OCI-LY3 (cell line): ENCODE results near the gene CD79B.
"Not testable (repeated sequence)": the region's sequence is repeated elsewhere in the genome, so short reads cannot be mapped to it uniquely, and the experiment has no call there.

Source experiments
- H2AFZ ChIP-seq: fragments of 200-600, 300-600 bp; shearing (Covaris generic); 2 replicates; pipeline ENCODE4 v1.6.0; 2014; ENCODE audit warnings: antibody characterized with exemption, low read depth, low read length
- H3K27ac ChIP-seq: fragments of 200-600, 300-600 bp; sonication (generic); 2 replicates; pipeline ENCODE4 v1.5.1; 2014; ENCODE audit warnings: mild to moderate bottlenecking, low read length, moderate library complexity, mixed read lengths
- H3K27me3 ChIP-seq: fragments of 200-600, 300-600 bp; sonication (generic); 2 replicates; pipeline ENCODE4 v1.6.1; 2014; ENCODE audit warnings: low read depth, low read length, mixed read lengths
- H3K36me3 ChIP-seq: fragments of 200-600, 300-600 bp; sonication (generic); replicated peaks from 2 replicates; pipeline ENCODE3; 2014; ENCODE audit warnings: low read depth, low read length, mixed read lengths
- H3K4me1 ChIP-seq: fragments of 300-600, 200-600 bp; sonication (generic); 2 replicates; pipeline ENCODE4 v1.6.1; 2014; ENCODE audit warnings: low read length, mixed read lengths
- H3K4me2 ChIP-seq: fragments of 200-600, 300-600 bp; sonication (generic); 2 replicates; pipeline ENCODE4 v1.6.1; 2014; ENCODE audit warnings: low read length, mixed read lengths
- H3K4me3 ChIP-seq: fragments of 300-600, 200-600 bp; sonication (generic); 2 replicates; pipeline ENCODE4 v1.5.1; 2014; ENCODE audit warnings: antibody characterized with exemption, mild to moderate bottlenecking, low read length, moderate library complexity
- H3K79me2 ChIP-seq: fragments of 300-600, 200-600 bp; shearing (Covaris generic); 2 replicates; pipeline ENCODE4 v1.6.1; 2014; ENCODE audit warnings: mild to moderate bottlenecking, low read length, mixed read lengths
- H3K9ac ChIP-seq: fragments of 300-600, 200-600 bp; shearing (Covaris generic); 2 replicates; pipeline ENCODE4 v1.6.0; 2014; ENCODE audit warnings: mild to moderate bottlenecking, low read length, moderate library complexity
- H3K9me3 ChIP-seq: fragments of 200-600, 300-600 bp; shearing (Covaris generic); 2 replicates; pipeline ENCODE4 v1.6.1; 2014; ENCODE audit warnings: low read length, mixed read lengths; ENCODE audit not compliant: insufficient read depth
- H4K20me1 ChIP-seq: fragments of 200-600, 300-600 bp; sonication (generic); 2 replicates; pipeline ENCODE4 v1.6.1; 2016; ENCODE audit warnings: low read length, mixed read lengths; ENCODE audit not compliant: insufficient read depth
- EZH2phosphoT487 ChIP-seq: fragments of 200-600 bp; shearing (Covaris generic); IDR thresholded peaks from 2 replicates; pipeline ENCODE4 v1.6.1; 2018; ENCODE audit warnings: antibody characterized with exemption, mixed run types, low read depth
- TF ChIP-seq, protein P1 (sequence below): fragments of 200-600, 300-600 bp; sonication (generic); IDR thresholded peaks from 2 replicates; pipeline ENCODE4 v1.5.1; 2014; ENCODE audit warnings: antibody characterized with exemption, low read length, low read depth

CD79B gene

GRCh38 chr17:63889026-63889848 is 42.9 kb downstream of the CD79B start:
- not testable (repeated sequence) for H3K4me3 ChIP-seq, H2AFZ ChIP-seq

GRCh38 chr17:63885119-63885518 is 47.0 kb downstream of the CD79B start:
- H3K36me3 ChIP-seq, H3K27me3 ChIP-seq, H3K4me3 ChIP-seq, H3K4me2 ChIP-seq, H4K20me1 ChIP-seq, H3K9me3 ChIP-seq, H2AFZ ChIP-seq, H3K4me1 ChIP-seq, H3K27ac ChIP-seq, H3K79me2 ChIP-seq, H3K9ac ChIP-seq: not testable (repeated sequence)

More at GRCh38 chr17:63889026-63889848, 42.9 kb downstream of the CD79B start:
- H4K20me1 ChIP-seq, H3K4me1 ChIP-seq, H3K27ac ChIP-seq, H3K36me3 ChIP-seq, H3K9me3 ChIP-seq, H3K9ac ChIP-seq, H3K79me2 ChIP-seq, H3K27me3 ChIP-seq: not testable (repeated sequence)
- TF ChIP-seq, protein P1, sequence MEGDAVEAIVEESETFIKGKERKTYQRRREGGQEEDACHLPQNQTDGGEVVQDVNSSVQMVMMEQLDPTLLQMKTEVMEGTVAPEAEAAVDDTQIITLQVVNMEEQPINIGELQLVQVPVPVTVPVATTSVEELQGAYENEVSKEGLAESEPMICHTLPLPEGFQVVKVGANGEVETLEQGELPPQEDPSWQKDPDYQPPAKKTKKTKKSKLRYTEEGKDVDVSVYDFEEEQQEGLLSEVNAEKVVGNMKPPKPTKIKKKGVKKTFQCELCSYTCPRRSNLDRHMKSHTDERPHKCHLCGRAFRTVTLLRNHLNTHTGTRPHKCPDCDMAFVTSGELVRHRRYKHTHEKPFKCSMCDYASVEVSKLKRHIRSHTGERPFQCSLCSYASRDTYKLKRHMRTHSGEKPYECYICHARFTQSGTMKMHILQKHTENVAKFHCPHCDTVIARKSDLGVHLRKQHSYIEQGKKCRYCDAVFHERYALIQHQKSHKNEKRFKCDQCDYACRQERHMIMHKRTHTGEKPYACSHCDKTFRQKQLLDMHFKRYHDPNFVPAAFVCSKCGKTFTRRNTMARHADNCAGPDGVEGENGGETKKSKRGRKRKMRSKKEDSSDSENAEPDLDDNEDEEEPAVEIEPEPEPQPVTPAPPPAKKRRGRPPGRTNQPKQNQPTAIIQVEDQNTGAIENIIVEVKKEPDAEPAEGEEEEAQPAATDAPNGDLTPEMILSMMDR: peak; percentile 35
- H3K4me2 ChIP-seq: peak overlapping the region; percentile 41; the same call in 1 of the 2 replicates

- not testable (repeated sequence) for H4K20me1 ChIP-seq, H2AFZ ChIP-seq, H3K27me3 ChIP-seq, H3K9ac ChIP-seq, H3K79me2 ChIP-seq, H3K4me3 ChIP-seq, H3K27ac ChIP-seq, H3K36me3 ChIP-seq, H3K9me3 ChIP-seq, H3K4me2 ChIP-seq
- peaks cover 11% of the 10 kb centered on the region; the same call in 1 of the 2 replicates for H3K4me1 ChIP-seq
Measured at GRCh38 chr17:63882626-63883126, 49.5 kb downstream of the CD79B start.

- no peak within 1 kb of the TSS for H2AFZ ChIP-seq
- no peak within 1 kb of the TSS for H3K4me2 ChIP-seq
- no peaks in the 10 kb centered on the region for H3K9me3 ChIP-seq
- no peaks in the 10 kb centered on the region for H4K20me1 ChIP-seq
- H3K4me3 ChIP-seq: no peak within 1 kb of the TSS
- H3K9ac ChIP-seq: no peak within 1 kb of the TSS
- TF ChIP-seq, protein P1: peak; percentile 46
- TF ChIP-seq EZH2phosphoT487: no peak
- H3K36me3 ChIP-seq: no peaks in the 10 kb centered on the region
- H3K4me1 ChIP-seq: peaks cover 11% of the 10 kb centered on the region; the same call in 1 of the 2 replicates
- no peaks in the 10 kb centered on the region for H3K27me3 ChIP-seq
- H3K27ac ChIP-seq: no peak within 1 kb of the TSS
- no peaks in the 10 kb centered on the region for H3K79me2 ChIP-seq
Measured at GRCh38 chr17:63881935-63882601, 50.1 kb downstream of the CD79B start, which contains the start of gene GH2. Gene GH2, minus strand, starts transcription at chr17:63881944. Its CDS starts 143 bp downstream, at chr17:63881801.

GRCh38 chr17:63881337-63881736 is 50.8 kb downstream of the CD79B start:
- not testable (repeated sequence) for H3K4me2 ChIP-seq, H4K20me1 ChIP-seq, H3K36me3 ChIP-seq, H3K4me3 ChIP-seq, H3K27ac ChIP-seq, H3K9me3 ChIP-seq, H2AFZ ChIP-seq, H3K27me3 ChIP-seq, H3K9ac ChIP-seq, H3K79me2 ChIP-seq
- peaks cover 11% of the 10 kb centered on the region; the same call in 1 of the 2 replicates for H3K4me1 ChIP-seq
